HG03469 (cell line): ENCODE data around the gene CAMKK1.

Experiments
- ATAC-seq: cut with Tn5 transposase; IDR thresholded peaks from one replicate; pipeline ENCODE4 v1.9.1; 2021; ENCODE audit warnings: mild to moderate bottlenecking, moderate library complexity, moderate number of reproducible peaks; ENCODE audit not compliant: unreplicated experiment

CAMKK1 gene

DNA sequence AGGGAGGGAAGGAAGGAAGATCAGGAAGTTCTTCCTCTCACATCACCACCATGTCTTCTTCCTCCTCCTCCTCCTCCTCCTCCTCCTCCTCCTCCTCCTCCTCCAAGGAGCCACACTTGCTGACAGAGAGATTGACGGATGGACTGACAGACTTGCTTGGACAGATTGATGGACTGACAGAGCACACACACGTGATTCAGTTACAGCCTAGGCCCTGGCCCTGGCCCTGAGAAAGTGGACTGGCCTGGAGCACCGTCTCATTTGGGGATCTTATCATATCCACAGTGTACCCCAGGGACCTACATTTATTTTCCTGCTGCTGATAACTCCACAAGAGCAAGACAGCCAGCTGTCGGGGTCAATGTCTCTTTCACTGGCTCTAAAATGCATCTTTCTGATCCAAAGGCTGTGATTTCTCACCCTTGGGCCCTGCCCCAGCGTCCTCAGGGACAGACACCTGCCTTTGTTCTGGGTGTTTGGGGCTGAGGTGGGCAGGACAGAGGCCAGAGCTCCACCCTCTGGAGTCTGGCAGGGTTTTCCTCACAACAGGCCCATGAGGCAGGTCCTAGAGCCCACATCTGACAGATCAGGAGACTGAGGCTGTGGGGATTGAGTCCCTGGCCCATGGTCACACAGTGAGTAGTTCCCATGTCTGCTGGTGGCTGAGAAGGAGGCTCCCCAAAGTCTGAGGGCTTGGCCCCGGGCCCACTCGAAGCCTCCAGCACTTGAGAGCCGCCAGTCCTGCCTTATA lies 25.7 kb upstream of the CAMKK1 start:
- ATAC-seq = no peak

- no peak for ATAC-seq
These were observed 24.6 kb upstream of the CAMKK1 start for GRCh38 chr17:3917391-3917931.

DNA sequence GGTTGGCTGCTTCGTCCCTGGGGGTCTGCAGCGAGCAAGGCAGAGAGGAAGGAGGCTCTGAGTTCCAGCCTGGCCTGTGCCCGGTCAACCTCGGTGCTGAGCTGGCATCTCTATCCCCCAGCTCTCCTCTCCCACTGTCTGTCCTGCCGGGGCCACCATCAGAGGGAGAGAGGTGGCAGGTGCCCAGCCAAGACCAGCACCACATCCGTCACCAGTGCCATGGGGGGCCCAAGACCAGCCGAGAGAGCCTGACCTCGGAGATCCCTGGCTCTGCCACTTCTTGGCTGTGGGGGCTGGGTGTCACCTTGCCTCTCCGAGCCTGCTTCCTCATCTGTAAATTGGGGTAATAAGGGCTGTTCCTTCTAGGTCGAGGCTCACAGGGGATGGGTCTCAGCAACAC lies 24.0 kb upstream of the CAMKK1 start:
- ATAC-seq = no peak

DNA sequence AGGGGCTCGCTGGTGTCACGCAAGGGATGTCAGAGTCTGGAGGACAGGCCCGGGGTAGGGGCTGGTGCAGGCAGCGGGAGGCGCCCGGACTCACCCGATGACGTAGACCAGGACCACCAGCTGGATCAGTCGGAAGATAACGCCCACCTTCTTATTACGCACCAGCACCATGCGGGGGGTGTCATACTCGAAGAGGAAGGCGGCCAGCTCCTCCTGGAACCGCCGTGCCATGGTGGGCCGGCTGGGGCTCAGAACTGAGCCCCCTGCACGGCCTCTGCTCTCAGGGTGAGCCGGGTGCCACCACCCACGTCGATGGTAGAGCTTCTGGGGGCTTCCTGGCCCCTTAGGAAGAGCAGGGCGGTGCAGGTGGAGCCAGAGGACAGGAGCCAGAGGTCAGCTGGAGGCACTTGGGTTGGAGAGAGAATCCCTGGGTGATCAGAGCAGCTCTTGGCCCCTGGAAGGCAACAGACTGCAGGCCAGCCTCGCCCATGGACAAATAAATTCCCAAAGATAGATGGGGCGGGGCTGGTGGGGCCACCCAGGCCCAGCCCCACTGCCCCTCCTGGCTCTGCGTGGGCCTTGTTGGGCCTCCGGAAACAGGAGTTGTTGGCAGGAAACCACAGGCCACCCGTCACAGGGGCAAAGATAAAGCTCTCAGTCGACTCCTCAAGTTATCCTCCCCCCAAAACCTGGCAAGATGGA lies 23.3 kb upstream of the CAMKK1 start, which contains the start of gene P2RX1:
Gene P2RX1, minus strand, starts transcription at position 471 of the 702 bp plus-strand sequence. Its CDS starts 240 bp downstream, at position 231.
- no peak for ATAC-seq

GRCh38 chr17:3915581-3915994 lies 22.7 kb upstream of the CAMKK1 start:
- no peak for ATAC-seq

DNA sequence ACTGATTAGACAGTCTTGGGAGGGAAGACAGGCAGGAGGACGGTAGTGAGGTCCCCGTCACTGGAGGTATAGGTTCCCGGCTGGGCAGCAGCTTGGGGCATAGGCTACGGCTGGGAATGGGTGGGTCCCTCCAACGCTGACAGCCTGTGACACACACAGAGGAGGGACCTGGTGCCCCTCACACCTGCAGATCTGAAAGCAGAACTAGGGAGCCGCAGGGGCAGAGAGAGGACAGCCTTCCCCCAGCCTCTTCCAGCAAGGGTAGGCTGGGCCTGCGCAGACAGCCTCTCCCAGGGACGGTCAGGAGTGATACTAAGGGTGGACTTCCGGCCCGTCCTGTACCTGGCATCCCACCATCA lies 21.4 kb upstream of the CAMKK1 start:
- ATAC-seq = no peak

DNA sequence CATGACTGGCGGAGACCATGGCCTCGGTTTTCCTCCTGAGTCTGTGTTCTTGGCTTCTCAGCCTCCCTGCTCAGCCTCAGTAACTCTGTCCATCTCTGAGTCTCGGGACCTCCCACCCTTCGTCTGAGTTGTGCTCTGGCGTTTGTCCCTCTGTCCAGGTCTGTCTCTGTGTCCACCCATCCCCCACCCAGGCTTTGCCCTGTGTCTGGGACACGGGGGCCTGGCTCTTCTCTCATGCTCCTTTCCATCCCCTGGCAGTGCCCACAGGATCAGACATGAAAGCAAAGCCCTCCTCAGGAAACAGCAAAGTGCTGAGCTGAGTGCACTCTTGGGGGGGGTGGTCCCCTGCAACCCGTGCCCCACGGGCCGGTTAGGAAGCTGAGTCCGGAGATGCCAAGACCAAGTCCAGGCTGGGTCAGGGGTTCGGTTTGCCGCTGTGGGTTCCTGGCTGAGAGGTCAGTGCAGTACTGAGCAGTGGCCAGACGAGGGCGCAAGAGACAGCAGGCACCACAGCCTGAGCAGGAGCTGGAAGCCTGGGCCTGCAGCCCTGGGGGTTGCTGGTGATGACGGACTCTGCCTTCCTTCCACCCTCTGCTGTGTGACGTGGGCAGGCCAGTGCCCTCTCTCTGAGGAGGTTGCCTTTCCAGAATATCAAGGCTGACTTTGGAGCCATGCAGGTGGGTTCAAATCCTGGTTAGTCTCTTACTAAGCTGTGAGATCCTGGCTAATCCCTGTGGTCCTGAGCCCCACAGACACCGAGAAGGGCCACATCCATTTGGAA lies 20.9 kb upstream of the CAMKK1 start:
- ATAC-seq = no peak

DNA sequence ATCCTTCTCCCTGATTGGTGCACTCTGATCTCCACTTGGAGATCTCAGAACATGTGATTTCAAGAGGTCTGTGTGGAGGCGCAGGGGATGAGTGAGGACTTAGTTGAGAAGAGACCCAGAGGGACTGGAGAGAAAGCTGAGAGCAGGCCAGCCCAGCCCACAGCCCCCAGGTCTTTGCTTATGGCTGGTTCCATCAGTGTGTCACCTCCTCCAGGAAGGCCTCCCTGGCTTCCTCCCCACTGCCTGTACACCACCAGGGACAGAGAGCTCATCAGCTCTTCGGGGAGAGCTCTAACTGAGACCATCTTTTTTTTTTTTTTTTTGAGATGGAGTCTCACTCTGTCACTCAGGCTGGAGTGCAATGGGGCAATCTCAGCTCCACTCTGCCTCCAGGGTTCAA lies 20.0 kb upstream of the CAMKK1 start:
- ATAC-seq = no peak

DNA sequence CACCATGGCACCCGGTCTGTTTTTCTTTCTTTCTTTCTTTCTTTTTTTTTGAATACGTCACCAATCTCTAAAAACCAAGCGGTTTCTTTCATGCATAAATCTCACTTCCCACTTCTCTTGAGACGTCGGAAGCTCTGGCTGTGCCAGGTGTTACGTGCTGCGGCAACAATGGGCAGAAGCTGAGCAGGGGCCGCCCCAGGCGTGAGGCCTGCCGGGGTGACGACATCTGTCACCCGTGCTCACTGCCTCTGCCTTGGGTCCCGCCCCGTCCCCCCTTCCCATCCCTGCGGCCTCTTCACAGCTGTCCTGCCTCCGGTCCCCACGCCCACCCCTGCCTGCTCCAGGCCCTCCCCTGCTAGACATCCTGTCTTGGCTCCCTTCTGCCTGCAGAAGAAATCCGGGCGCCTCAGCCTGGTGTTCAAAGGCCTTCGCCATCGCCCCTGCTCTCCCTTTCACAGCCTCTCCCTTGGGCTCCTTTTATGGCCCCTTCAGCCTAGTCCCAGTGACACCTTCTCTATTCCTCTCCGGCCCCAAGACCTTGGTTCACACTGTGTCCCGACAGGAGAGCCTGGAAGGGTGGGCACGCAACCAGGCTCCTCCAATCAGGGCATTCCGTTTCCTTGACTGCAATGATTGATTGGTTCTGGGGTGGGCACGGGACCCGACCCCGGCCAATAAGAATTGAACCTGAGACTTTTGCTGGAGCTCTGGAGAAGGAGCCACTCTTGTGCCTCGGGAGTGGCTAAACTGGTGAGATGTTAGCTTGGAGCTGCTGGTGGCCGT lies 18.6 kb upstream of the CAMKK1 start:
- ATAC-seq = peak; percentile 49

DNA sequence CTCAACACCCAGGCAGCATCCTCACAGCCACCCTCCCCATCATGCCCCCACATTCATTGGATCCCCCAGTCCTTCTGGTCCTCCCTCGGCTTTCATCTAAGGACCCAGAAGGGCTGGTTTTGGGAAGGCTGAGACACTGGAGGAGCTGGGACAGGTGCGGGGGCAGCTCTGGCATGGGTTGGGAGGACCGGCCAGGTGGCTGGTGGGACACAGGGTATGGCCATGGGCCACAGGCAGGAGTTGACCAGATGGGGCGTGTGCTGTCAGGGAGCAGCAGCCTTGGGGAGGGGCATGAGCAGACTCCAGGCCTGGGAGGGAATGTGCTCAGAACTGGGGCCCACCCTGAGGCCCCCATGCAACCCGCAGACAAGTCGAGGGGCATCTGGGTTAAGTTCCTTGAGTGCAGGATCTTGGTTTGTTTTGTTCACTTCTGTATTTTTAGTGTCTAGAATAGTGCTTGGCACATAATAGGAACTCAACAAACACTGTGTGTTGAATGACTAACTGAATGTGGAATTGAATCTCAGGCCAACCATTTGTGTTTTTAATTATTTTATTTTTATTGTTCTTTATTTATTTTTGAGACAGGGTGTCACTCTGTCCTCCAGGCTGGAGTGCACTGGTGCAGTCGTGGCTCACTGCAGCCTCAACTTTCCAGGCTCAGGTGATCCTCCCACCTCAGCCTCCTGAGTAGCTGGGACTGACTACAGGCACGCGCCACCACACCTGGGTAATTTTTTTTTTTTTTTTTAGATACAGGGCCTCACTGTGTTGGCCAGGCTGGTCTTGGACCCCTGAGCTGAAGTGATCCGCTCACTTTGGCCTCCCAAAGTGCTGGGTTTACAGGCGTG lies 17.8 kb upstream of the CAMKK1 start:
- no peak for ATAC-seq

DNA sequence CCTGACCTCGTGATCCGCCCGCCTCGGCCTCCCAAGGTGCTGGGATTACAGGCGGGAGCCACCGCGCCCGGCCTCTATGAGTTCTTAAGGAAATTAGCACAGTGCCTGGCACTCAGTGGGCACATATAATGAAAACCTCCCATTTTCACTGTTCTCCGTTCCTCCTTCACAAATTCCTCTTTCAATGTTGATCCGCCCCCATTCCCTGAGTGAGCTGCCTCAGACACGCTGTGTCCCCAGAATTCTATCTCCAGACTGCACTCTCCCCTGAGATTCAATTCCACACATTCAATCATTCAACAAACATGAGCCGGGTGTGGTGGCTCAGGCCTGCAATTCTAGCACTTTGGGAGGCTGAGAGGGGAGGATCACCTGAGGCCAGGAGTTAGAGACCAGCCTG lies 16.4 kb upstream of the CAMKK1 start:
- no peak for ATAC-seq

DNA sequence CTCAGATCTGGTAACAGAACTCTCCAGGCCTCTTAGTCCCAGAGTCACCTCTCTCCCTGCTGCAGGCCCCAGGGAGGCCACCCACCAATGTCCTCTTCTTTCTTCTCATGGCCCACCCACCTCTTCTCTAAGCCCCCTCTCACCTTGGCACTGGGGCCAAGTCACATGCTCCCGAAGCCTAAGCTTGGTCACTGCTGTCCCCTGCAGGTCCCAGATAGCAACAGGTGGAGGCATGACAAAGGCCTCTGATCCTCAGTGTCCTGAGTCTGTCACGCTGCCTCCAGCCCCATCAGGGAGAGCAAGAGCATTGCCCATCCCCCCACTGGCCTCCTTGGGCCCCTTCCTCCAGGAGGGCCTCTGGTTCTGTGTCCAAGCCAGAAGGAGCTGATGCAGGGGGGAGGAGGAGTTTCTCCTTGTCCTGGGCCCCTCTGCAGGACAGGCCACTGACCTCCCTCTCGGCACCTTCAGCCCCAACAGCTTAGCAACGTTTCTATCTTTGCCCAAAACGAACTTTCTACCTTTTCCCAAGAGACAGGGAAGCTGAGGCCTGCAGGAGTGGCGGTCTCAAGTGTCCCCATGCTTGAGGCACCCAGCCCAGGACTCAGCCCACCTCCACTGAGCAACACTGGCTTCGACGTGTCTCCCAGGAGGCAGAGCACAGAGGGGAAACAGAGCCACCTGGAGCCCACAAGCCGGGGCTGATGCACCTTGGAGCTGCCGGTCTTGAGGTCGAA lies 14.8 kb upstream of the CAMKK1 start:
- no peak for ATAC-seq

DNA sequence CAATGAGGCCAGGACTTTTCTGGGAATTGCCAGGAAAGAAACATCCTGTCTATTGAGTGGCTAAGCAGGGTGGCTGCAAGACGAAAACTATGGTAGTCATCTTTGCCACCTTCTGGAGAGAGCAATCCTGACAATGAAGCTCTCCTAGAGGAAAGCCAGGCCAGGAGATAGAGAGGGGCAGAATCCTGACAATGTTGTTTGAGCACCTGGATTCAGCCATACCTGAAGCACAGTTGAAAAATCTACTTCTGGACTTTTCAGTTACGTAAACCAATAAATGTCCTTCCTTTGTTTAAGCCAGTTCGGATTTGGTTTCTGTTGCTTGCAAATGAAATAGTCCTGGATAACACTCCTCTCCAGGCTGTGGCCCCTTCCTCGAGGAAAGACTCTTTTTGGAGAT lies 14.0 kb upstream of the CAMKK1 start:
- no peak for ATAC-seq

DNA sequence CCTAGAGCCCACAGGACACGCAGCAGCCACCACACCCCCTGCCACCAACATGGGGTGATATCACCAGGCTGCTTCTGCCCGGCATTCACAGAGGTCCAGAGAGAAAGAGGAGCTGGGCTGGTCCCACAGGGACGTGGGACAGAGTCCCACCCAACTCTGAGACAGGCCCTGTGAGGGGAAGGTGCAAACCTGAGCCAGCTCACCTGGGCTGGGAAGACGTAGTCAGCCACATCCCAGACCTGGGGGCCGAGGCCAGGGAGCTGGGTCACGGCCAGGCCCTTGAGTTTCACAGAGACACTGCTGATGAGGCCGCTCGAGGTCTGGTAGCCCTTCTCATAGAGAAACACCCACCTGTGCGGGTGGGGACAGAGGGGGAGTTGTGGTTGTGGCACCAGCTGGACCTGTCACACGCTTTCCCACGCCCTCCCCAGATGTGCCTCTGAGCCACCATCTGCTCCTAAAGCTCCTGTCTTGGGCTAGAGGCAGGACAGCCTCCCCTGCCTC lies 12.2 kb upstream of the CAMKK1 start:
- ATAC-seq = no peak

DNA sequence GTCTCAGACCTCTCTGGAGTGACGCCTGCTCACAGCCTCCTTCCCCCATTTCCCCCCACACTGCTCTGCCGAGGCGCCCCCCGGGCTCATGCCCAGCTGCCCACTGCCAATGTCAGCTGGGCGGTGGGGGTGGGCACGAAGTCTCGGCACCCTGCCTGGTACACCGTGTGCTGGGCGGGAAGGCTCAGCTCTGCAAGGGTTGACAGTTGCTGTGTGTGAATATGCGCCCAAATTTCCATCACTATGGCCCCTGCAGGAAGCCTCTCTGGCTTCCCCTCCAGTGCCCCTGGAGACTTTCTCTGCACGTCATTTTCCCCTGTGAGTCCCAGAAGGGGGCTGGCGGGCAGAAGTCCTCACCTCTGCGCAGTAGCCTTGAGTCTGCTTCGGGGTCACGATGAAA lies 11.6 kb upstream of the CAMKK1 start:
- no peak for ATAC-seq

- no peak for ATAC-seq
These were observed 11.0 kb upstream of the CAMKK1 start for GRCh38 chr17:3903881-3904290.

GRCh38 chr17:3903051-3903825 lies 10.4 kb upstream of the CAMKK1 start:
- no peak for ATAC-seq

GRCh38 chr17:3900646-3901045 lies 7.8 kb upstream of the CAMKK1 start:
- no peak for ATAC-seq
